HG02642 (cell line): ENCODE results near the gene TECPR1.
A peak's percentile ranks its signal among the peaks of the same experiment; 100 is the strongest.

ENCODE experiments used
- ATAC-seq: cut with Tn5 transposase; IDR thresholded peaks from one replicate; pipeline ENCODE4 v1.9.1; 2021; ENCODE audit warnings: mild to moderate bottlenecking; ENCODE audit not compliant: unreplicated experiment, poor library complexity

Gene TECPR1

GRCh38 chr7:98229991-98230745, 21.9 kb downstream of the TECPR1 start:
- no peak for ATAC-seq

- no peak for ATAC-seq
Observed at GRCh38 chr7:98229441-98229840, 22.6 kb downstream of the TECPR1 start.

GRCh38 chr7:98228801-98229200, 23.2 kb downstream of the TECPR1 start:
- ATAC-seq, result no peak

- no peak for ATAC-seq
Observed at GRCh38 chr7:98227939-98228338, 24.1 kb downstream of the TECPR1 start.

- no peak for ATAC-seq
Observed at GRCh38 chr7:98225913-98226614, 26.0 kb downstream of the TECPR1 start.

- ATAC-seq, result no peak
Observed at GRCh38 chr7:98224701-98225181, 27.3 kb downstream of the TECPR1 start.

- ATAC-seq, result no peak
Observed at GRCh38 chr7:98223898-98224700, 27.9 kb downstream of the TECPR1 start.

- ATAC-seq, result no peak
Observed at GRCh38 chr7:98223351-98223897, 28.6 kb downstream of the TECPR1 start.

GRCh38 chr7:98222533-98223195, 29.4 kb downstream of the TECPR1 start:
- no peak for ATAC-seq

- no peak for ATAC-seq
Observed at GRCh38 chr7:98221611-98222532, 30.2 kb downstream of the TECPR1 start.

GRCh38 chr7:98219382-98219781, 32.6 kb downstream of the TECPR1 start:
- ATAC-seq, result peak; percentile 23

- ATAC-seq, result no peak
Observed at GRCh38 chr7:98217623-98218582, 34.1 kb downstream of the TECPR1 start.

- no peak for ATAC-seq
Observed at GRCh38 chr7:98216941-98217622, 35.0 kb downstream of the TECPR1 start.

GRCh38 chr7:98215561-98216495, 36.2 kb downstream of the TECPR1 start:
- no peak for ATAC-seq

GRCh38 chr7:98214811-98215321, 37.2 kb downstream of the TECPR1 start:
- ATAC-seq, result no peak
